Measurements from ENCODE around the gene TANC1.

DNA sequence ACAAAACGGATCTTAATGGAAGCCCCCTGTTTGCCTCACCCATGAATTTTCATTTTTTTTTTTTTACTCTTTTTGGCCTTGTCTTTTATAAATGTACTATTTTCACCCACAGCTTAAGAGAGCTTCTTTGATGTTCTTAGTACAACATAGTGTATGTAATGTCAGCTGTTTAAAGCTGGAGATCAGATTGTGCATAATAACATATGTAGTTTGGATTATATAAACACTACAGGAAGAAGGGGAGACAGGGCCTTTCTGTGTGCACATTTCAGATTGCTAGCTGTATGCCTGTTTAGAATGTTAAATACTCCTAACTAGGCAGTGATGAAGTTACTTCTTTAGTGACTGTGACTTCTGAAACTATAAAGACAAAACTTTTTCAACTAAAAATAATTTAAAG, 2.1 kb upstream of the TANC1 start:
- TF ChIP-seq POLR2AphosphoS5 (IDR thresholded peaks at IDR 0.05; ENCODE audit: low read depth, low read length) (no peak), TAF1 (IDR thresholded peaks at IDR 0.05; ENCODE audit: borderline replicate concordance, insufficient read depth, low read length) (no peak; the same call in 1 of the 2 replicates)

Data from PFSK-1 (cell line).